ENCODE measurements around the gene POLQ. TPM values are rescaled to one million over a fixed set of nuclear protein-coding genes. Genes with fewer than 3 reads are reported as not detected.

POLQ gene
- total and polyA plus RNA-seq, 12 donors, result 0.10 to 0.93 (median 0.42) TPM

- WGBS, 2 donors, result 70 to 72% methylated on average over 3 of the region's 3 CpGs
- intact Hi-C loops (cut with DNase I), result no loop called here
- H3K4me3 ChIP-seq, result no peak overlapping the region
- no peak overlapping the region for H3K27ac ChIP-seq
- TF ChIP-seq CTCF (IDR thresholded peaks at IDR 0.05), result peak in 3 of 9 donors; percentile 18 to 28 (median 19)
- no peaks in the 10 kb centered on the region for H3K4me1 ChIP-seq
- ATAC-seq (no peak), DNase-seq (no peak)
- no peaks in the 10 kb centered on the region for H3K9me3 ChIP-seq
- peaks cover 0 to 29% (median 0%) of the 10 kb centered on the region in 9 donors for H3K36me3 ChIP-seq
- no peaks in the 10 kb centered on the region for H3K27me3 ChIP-seq
Measured at GRCh38 chr3:121529308-121529707, 16.5 kb downstream of the POLQ start.

- H3K27ac ChIP-seq, result no peak overlapping the region
- intact Hi-C loops (cut with DNase I), result no loop called here
- peaks cover 0 to 21% (median 13%) of the 10 kb centered on the region in 11 donors for H3K9me3 ChIP-seq
- H3K4me1 ChIP-seq, result no peaks in the 10 kb centered on the region
- H3K36me3 ChIP-seq, result peaks cover 0 to 19% (median 0%) of the 10 kb centered on the region in 9 donors
- H3K27me3 ChIP-seq, result no peaks in the 10 kb centered on the region
- TF ChIP-seq CTCF (IDR thresholded peaks at IDR 0.05), result no peak
- ATAC-seq (no peak), DNase-seq (no peak)
- H3K4me3 ChIP-seq, result no peak overlapping the region
- 98 to 99% methylated on average over 3 of the region's 3 CpGs for WGBS, 2 donors
Measured at GRCh38 chr3:121520510-121520909, 25.3 kb downstream of the POLQ start.

GRCh38 chr3:121517953-121518655 is 27.7 kb downstream of the POLQ start:
- TF ChIP-seq CTCF (IDR thresholded peaks at IDR 0.05), result no peak
- no peak overlapping the region for H3K27ac ChIP-seq
- WGBS, 2 donors, result 84 to 94% methylated on average over 5 of the region's 5 CpGs
- ATAC-seq (no peak), DNase-seq (no peak)
- intact Hi-C loops (cut with DNase I), result no loop called here
- H3K36me3 ChIP-seq, result peaks cover 0 to 19% (median 0%) of the 10 kb centered on the region in 9 donors
- H3K9me3 ChIP-seq, result peaks cover 0 to 30% (median 13%) of the 10 kb centered on the region in 11 donors
- no peak overlapping the region for H3K4me3 ChIP-seq
- H3K4me1 ChIP-seq, result no peaks in the 10 kb centered on the region
- H3K27me3 ChIP-seq, result no peaks in the 10 kb centered on the region

GRCh38 chr3:121515862-121516261 is 29.9 kb downstream of the POLQ start:
- Histone ChIP-seq H3K4me3 (no peak overlapping the region), H3K9me3 (peaks cover 0 to 30% (median 13%) of the 10 kb centered on the region in 11 donors), H3K27ac (no peak overlapping the region), H3K4me1 (no peaks in the 10 kb centered on the region), H3K27me3 (no peaks in the 10 kb centered on the region), H3K36me3 (peaks cover 0 to 12% (median 0%) of the 10 kb centered on the region in 9 donors)
- intact Hi-C loops (cut with DNase I), result no loop called here
- no peak for TF ChIP-seq CTCF (IDR thresholded peaks at IDR 0.05)
- no peak for DNase-seq
- no peak for ATAC-seq
